Testis (tissue), 3 donors: ENCODE data around the gene ESR1. TPM values are rescaled to one million over a fixed set of nuclear protein-coding genes. Genes with fewer than 3 reads are reported as not detected.
"Not testable (repeated sequence)": the region's sequence is repeated elsewhere in the genome, so short reads cannot be mapped to it uniquely, and the experiment has no call there.

Experiments used
- DNase-seq: peaks from one replicate; pipeline ENCODE4 v3.0.0-alpha.2; 2019
- H3K27ac ChIP-seq, 2 donors: fragments of 200-600 bp; sonication (generic); one replicate each; pipeline ENCODE4 v1.5.1; 2019
- H3K27me3 ChIP-seq: fragments of 200-600 bp; sonication (generic); one replicate; pipeline ENCODE4 v1.5.1; 2019
- H3K36me3 ChIP-seq: fragments of 200-600 bp; sonication (generic); one replicate; pipeline ENCODE4 v1.5.1; 2017; ENCODE audit warnings: low read depth; ENCODE audit errors: missing control alignments
- H3K4me1 ChIP-seq: fragments of 200-600 bp; sonication (generic); one replicate; pipeline ENCODE4 v1.5.1; 2019
- H3K4me3 ChIP-seq, 2 donors: fragments of 200-600 bp; sonication (generic); one replicate each; pipeline ENCODE4 v1.5.1; 2017 to 2019
- H3K9me3 ChIP-seq: fragments of 200-600 bp; sonication (generic); one replicate; pipeline ENCODE4 v1.5.1; 2017
- POLR2A ChIP-seq: fragments of 450-650 bp; IDR thresholded peaks from one replicate; pipeline ENCODE4 v1.6.1; 2017; ENCODE audit warnings: antibody characterized with exemption, mild to moderate bottlenecking, moderate library complexity
- WGBS, 2 donors: methylation state at CpG; one replicate each; pipeline ENCODE4 v1.1.5; 2018; 5-methylcytosine and 5-hydroxymethylcytosine counted together
- intact Hi-C: fragments of 100-400 bp; cut with DNase I; formaldehyde crosslinking; loops from one replicate; pipeline ENCODE4 v1.15.1; 2023; ENCODE audit warnings: low total_unique reads
- polyA plus RNA-seq: library from polyadenylated mRNA; stranded (reverse); fragments of 350-450 nt; fragmentation: Illumina TruSeq; extraction: RNeasy Lipid Tissue Mini Kit (QIAGEN cat#74804); gene quantifications from one replicate; pipeline ENCODE4 v1.2.3, GENCODE V29; 2014; ENCODE audit warnings: low read depth, low replicate concordance; ENCODE audit not compliant: insufficient read depth
- total RNA-seq, 2 donors: library from RNA; depleted of rRNA; stranded (reverse); fragments of >200 nt; gene quantifications; one replicate each; pipeline ENCODE4 v1.2.3, GENCODE V29; 2016
- TF ChIP-seq, protein P1 (sequence below), 3 experiments: fragments of 450-650 bp in 2 of 3; fragments of 200-600 bp in 1 of 3; sonication (generic) in 1 of 3; IDR thresholded peaks; one replicate each; pipeline ENCODE4 v1.5.1; 2016 to 2019; ENCODE audit warnings: antibody characterized with exemption in 3 of 3, mild to moderate bottlenecking in 2 of 3, moderate library complexity in 1 of 3

Gene ESR1
- total and polyA plus RNA-seq, 3 donors from 2014 or later = 4.3 to 9.3 (median 8.1) TPM

DNA sequence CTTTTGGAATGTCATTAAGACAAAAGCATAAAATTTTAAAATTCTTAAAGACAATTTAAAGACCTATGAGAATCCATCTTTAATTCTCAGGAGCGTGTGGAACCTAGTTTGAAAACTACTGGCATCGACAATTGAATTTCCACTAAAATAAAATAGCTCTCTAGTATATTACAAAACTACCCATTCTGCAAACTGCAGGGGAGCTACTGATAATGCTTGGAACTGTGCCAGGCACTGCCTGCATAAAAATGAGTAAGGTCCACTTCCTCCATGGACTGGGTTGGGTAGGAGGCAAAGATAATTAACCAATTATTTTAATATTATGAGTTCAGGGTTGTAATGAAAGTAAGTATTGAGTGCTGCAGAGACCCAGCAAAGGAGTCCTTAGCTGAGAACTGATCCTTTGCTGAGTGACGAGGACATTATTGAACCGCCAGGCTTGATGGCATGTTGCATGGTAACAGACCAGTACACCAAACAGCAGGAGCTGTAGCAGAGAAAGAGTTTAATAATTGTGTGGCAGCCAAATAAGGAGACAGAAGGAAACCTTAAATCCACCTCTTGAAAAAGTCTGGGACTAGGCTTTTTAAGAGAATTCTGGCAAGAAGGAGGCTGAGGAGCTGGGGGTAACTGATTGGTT lies 261.3 kb downstream of the ESR1 start:
- WGBS, 2 donors = 87 to 93% methylated on average over 4 of the region's 4 CpGs
- DNase-seq = no peak
- Histone ChIP-seq H3K4me3 (no peak overlapping the region), H3K27me3 (no peaks in the 10 kb centered on the region), H3K4me1 (peaks cover 12% of the 10 kb centered on the region), H3K9me3 (no peaks in the 10 kb centered on the region), H3K27ac (no peak overlapping the region), H3K36me3 (no peaks in the 10 kb centered on the region)
- intact Hi-C loops = no loop called here
- no peak for TF ChIP-seq POLR2A
- TF ChIP-seq, protein P1, sequence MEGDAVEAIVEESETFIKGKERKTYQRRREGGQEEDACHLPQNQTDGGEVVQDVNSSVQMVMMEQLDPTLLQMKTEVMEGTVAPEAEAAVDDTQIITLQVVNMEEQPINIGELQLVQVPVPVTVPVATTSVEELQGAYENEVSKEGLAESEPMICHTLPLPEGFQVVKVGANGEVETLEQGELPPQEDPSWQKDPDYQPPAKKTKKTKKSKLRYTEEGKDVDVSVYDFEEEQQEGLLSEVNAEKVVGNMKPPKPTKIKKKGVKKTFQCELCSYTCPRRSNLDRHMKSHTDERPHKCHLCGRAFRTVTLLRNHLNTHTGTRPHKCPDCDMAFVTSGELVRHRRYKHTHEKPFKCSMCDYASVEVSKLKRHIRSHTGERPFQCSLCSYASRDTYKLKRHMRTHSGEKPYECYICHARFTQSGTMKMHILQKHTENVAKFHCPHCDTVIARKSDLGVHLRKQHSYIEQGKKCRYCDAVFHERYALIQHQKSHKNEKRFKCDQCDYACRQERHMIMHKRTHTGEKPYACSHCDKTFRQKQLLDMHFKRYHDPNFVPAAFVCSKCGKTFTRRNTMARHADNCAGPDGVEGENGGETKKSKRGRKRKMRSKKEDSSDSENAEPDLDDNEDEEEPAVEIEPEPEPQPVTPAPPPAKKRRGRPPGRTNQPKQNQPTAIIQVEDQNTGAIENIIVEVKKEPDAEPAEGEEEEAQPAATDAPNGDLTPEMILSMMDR (IDR thresholded peaks at IDR 0.05) = no peak

GRCh38 chr6:152070556-152070955 lies 263.1 kb downstream of the ESR1 start:
- 90% methylated on average over 5 of the region's 5 CpGs for WGBS, 2 donors
- peaks cover 11% of the 10 kb centered on the region for H3K4me1 ChIP-seq
- intact Hi-C loops = no loop called here
- no peak overlapping the region for H3K27ac ChIP-seq
- DNase-seq = no peak
- no peak overlapping the region for H3K4me3 ChIP-seq
- no peaks in the 10 kb centered on the region for H3K9me3 ChIP-seq
- TF ChIP-seq, protein P1 (IDR thresholded peaks at IDR 0.05) = no peak
- TF ChIP-seq POLR2A = no peak
- H3K27me3 ChIP-seq = no peaks in the 10 kb centered on the region
- H3K36me3 ChIP-seq = no peaks in the 10 kb centered on the region

GRCh38 chr6:152071318-152071717 lies 263.8 kb downstream of the ESR1 start:
- Histone ChIP-seq H3K4me1 (peaks cover 11% of the 10 kb centered on the region), H3K4me3 (no peak overlapping the region), H3K27ac (no peak overlapping the region), H3K36me3 (no peaks in the 10 kb centered on the region), H3K9me3 (no peaks in the 10 kb centered on the region), H3K27me3 (no peaks in the 10 kb centered on the region)
- intact Hi-C loops = no loop called here
- DNase-seq = no peak
- WGBS, 2 donors = 64 to 78% methylated on average over 3 of the region's 3 CpGs
- TF ChIP-seq POLR2A = no peak
- TF ChIP-seq, protein P1 (IDR thresholded peaks at IDR 0.05) = no peak

DNA sequence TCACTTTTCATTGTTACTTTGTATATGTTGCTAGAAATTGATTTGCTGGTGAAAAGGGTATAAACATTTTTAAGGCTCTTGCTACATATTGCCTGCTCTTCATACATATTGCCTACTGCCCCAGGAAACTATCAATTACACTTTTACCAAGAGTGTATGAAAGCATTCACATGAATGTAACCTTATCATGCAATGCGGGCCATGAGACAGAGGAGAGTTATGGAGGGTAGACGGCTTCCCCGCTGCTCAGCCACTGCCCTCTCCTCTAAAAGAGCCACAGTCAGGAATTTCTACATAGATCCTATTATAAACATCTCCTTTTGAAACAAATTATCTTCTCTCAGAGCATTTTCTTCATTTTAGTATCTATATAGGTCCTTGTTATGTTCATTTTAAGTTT lies 264.4 kb downstream of the ESR1 start:
- no peaks in the 10 kb centered on the region for H3K27me3 ChIP-seq
- no peak for TF ChIP-seq POLR2A
- TF ChIP-seq, protein P1 (IDR thresholded peaks at IDR 0.05) = no peak
- no peak overlapping the region for H3K4me3 ChIP-seq
- no peak overlapping the region for H3K27ac ChIP-seq
- intact Hi-C loops = no loop called here
- DNase-seq = no peak
- H3K36me3 ChIP-seq = no peaks in the 10 kb centered on the region
- WGBS, 2 donors = 50 to 54% methylated on average over 3 of the region's 3 CpGs
- peaks cover 11% of the 10 kb centered on the region for H3K4me1 ChIP-seq
- no peaks in the 10 kb centered on the region for H3K9me3 ChIP-seq

GRCh38 chr6:152076242-152076641 lies 268.8 kb downstream of the ESR1 start:
- H3K4me3 ChIP-seq, H3K27me3 ChIP-seq, H3K9me3 ChIP-seq, H3K27ac ChIP-seq, intact Hi-C loops, DNase-seq, H3K36me3 ChIP-seq: not testable (repeated sequence)
- WGBS, 2 donors = 76 to 96% methylated on average over 3 of the region's 3 CpGs
- H3K4me1 ChIP-seq = peaks cover 11% of the 10 kb centered on the region
